MM.1S (cell line): ENCODE data around the gene NCKAP5.

Experiments
- CTCF ChIP-seq: fragments of 300-600 bp; sonication (generic); IDR thresholded peaks from 2 replicates; pipeline ENCODE4 v1.5.1; 2016; ENCODE audit warnings: antibody characterized with exemption, low read length, mixed read lengths
- EZH2 ChIP-seq: fragments of 300-600 bp; sonication (generic); optimal IDR thresholded peaks from 2 replicates; pipeline ENCODE3; 2017; ENCODE audit warnings: low read depth, mild to moderate bottlenecking, antibody characterized with exemption, low read length, mixed read lengths
- EZH2phosphoT487 ChIP-seq: fragments of 300-600 bp; sonication (generic); IDR thresholded peaks from 2 replicates; pipeline ENCODE4 v1.6.1; 2018; ENCODE audit warnings: antibody characterized with exemption, low read length

- no peak for TF ChIP-seq CTCF
- no peak for TF ChIP-seq EZH2
- TF ChIP-seq EZH2phosphoT487: no peak
Observed at GRCh38 chr2:132974467-132975095, 593.7 kb downstream of the NCKAP5 start.
